DND-41 (cell line): ENCODE results near the gene GGCT.

ENCODE experiments used
- ATAC-seq: fragments of 200-7000 bp; cut with Tn5 transposase; 3 replicates; pipeline ENCODE4 v1.9.1; 2021; ENCODE audit warnings: low read depth; ENCODE audit not compliant: insufficient read depth
- DNase-seq: peaks from one replicate; pipeline ENCODE4 v3.0.0-alpha.2; 2020
- H2AFZ ChIP-seq: 2 replicates; pipeline ENCODE4 v1.6.0; 2012; ENCODE audit warnings: low read depth, low read length
- H3K27ac ChIP-seq: 2 replicates; pipeline ENCODE4 v1.5.1; 2012; ENCODE audit warnings: low read length, inconsistent platforms
- H3K27me3 ChIP-seq: fragments of 200-600 bp; sonication (generic); 2 replicates; pipeline ENCODE4 v1.6.0; 2012; ENCODE audit warnings: low read length, mild to moderate bottlenecking, inconsistent platforms; ENCODE audit not compliant: insufficient read depth, poor library complexity
- H3K36me3 ChIP-seq: 2 replicates; pipeline ENCODE4 v1.5.1; 2012; ENCODE audit warnings: low read length, inconsistent platforms; ENCODE audit not compliant: insufficient read depth
- H3K4me1 ChIP-seq: 2 replicates; pipeline ENCODE4 v1.5.1; 2012; ENCODE audit warnings: mild to moderate bottlenecking, low read length; ENCODE audit not compliant: insufficient read depth
- H3K4me2 ChIP-seq: 2 replicates; pipeline ENCODE4 v1.6.0; 2012; ENCODE audit warnings: mild to moderate bottlenecking, moderate library complexity, low read length, inconsistent platforms; ENCODE audit not compliant: insufficient read depth
- H3K4me3 ChIP-seq, 2 experiments: fragments of 200-600 bp in 1 of 2; shearing (Covaris generic) in 1 of 2; 2 replicates each; pipeline ENCODE4 v1.5.1; 2012 to 2016; ENCODE audit warnings: inconsistent platforms in 2 of 2, low read length in 2 of 2, mild to moderate bottlenecking in 2 of 2, low read depth in 1 of 2, moderate library complexity in 1 of 2
- H3K79me2 ChIP-seq: 2 replicates; pipeline ENCODE4 v1.6.0; 2012; ENCODE audit warnings: low read length, inconsistent platforms; ENCODE audit not compliant: insufficient read depth
- H3K9ac ChIP-seq: 2 replicates; pipeline ENCODE4 v1.6.0; 2012; ENCODE audit warnings: low read depth, mild to moderate bottlenecking, inconsistent platforms, low read length, moderate library complexity
- H3K9me3 ChIP-seq: 2 replicates; pipeline ENCODE4 v1.5.1; 2012; ENCODE audit warnings: low read length, moderate library complexity, mild to moderate bottlenecking, inconsistent platforms; ENCODE audit not compliant: insufficient read depth, severe bottlenecking
- H4K20me1 ChIP-seq: 2 replicates; pipeline ENCODE4 v1.6.0; 2012; ENCODE audit warnings: low read length; ENCODE audit not compliant: insufficient read depth
- CTCF ChIP-seq: IDR thresholded peaks from 2 replicates; pipeline ENCODE4 v1.5.1; 2012; ENCODE audit warnings: borderline replicate concordance, low read length, moderate library complexity, mild to moderate bottlenecking; ENCODE audit not compliant: poor library complexity, severe bottlenecking; ENCODE audit errors: extremely low read depth
- EZH2 ChIP-seq: IDR thresholded peaks from 3 replicates; pipeline ENCODE4 v1.6.1; 2012; ENCODE audit warnings: borderline replicate concordance, low read depth, mild to moderate bottlenecking, moderate library complexity, low read length, inconsistent platforms; ENCODE audit not compliant: severe bottlenecking

The GGCT gene

DNA sequence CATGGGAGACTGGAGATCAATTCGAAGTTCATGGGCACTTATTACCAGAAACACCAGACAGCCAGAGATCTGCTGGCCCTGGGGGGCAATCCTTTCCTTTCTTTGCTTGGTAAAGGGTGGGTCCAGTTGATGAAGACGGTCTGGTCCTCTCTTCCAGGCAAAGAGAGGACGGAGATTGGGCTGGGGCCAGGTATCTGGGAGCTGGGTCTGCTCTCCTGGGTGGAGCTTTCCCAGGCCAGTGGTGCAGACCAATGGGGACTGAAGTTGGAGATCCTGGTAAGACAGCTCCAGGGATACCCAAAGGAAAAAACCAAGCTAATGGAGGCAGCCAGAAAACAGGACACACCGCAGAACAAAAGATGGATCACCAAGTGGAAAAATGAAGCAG is 44.4 kb downstream of the GGCT start:
- Histone ChIP-seq H3K9ac (no peak overlapping the region), H3K27me3 (no peaks in the 10 kb centered on the region), H3K4me1 (no peaks in the 10 kb centered on the region), H3K36me3 (peaks cover 30% of the 10 kb centered on the region), H3K4me3 (no peak overlapping the region), H3K27ac (no peak overlapping the region), H3K79me2 (peaks cover 16% of the 10 kb centered on the region), H4K20me1 (peaks cover 12% of the 10 kb centered on the region), H2AFZ (no peak overlapping the region), H3K4me2 (no peak overlapping the region), H3K9me3 (no peaks in the 10 kb centered on the region)
- ATAC-seq (no peak), DNase-seq (no peak)
- no peak for TF ChIP-seq EZH2
- TF ChIP-seq CTCF = no peak

DNA sequence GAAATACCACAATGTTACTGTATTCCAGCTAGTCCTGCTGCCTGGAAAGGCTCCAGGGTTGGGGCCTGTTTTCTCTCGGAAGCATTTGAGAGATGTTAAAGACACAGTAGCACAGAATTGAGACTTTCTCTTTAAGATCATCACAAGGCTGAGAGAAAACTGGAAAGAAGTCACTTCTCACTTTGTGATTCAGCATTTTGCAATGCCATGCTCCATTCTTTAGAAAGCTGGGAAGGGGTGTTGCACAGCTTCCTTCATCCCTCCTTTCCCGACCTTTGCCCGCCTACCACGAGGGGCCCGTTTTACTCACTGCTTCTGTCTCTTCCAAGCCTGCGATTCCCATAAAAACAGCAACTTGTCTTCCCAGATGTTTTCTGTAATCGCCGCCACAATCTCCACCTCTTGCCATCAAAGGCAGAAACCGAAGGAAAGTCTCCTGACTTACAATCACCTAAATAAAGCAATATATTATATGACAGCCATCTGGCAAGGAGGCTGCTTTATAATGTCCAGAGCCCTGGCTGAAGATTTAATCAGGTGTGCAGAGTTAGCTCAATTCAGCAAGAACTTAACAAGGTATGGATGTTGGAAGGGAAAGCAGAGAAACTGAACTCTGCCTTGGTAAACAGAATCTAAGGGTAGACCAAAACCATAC is 44.9 kb downstream of the GGCT start:
- no peaks in the 10 kb centered on the region for H3K27me3 ChIP-seq
- peaks cover 8% of the 10 kb centered on the region for H4K20me1 ChIP-seq
- H3K4me2 ChIP-seq = no peak overlapping the region
- DNase-seq = no peak
- H3K79me2 ChIP-seq = peaks cover 11% of the 10 kb centered on the region
- H3K36me3 ChIP-seq = peaks cover 35% of the 10 kb centered on the region
- no peak overlapping the region for H2AFZ ChIP-seq
- no peaks in the 10 kb centered on the region for H3K9me3 ChIP-seq
- H3K4me1 ChIP-seq = no peaks in the 10 kb centered on the region
- H3K27ac ChIP-seq = no peak overlapping the region
- H3K9ac ChIP-seq = no peak overlapping the region
- no peak for ATAC-seq
- H3K4me3 ChIP-seq = no peak overlapping the region
- TF ChIP-seq EZH2 = no peak
- no peak for TF ChIP-seq CTCF

- Histone ChIP-seq H3K4me2 (no peak overlapping the region), H4K20me1 (no peaks in the 10 kb centered on the region), H3K4me3 (no peak overlapping the region), H3K27ac (no peak overlapping the region), H3K36me3 (peaks cover 46% of the 10 kb centered on the region), H3K9ac (no peak overlapping the region), H3K79me2 (peaks cover 3% of the 10 kb centered on the region; the same call in 1 of the 2 replicates), H3K9me3 (no peaks in the 10 kb centered on the region), H3K4me1 (no peaks in the 10 kb centered on the region), H3K27me3 (no peaks in the 10 kb centered on the region), H2AFZ (no peak overlapping the region)
- no peak for ATAC-seq
- no peak for DNase-seq
- TF ChIP-seq EZH2 = no peak
- TF ChIP-seq CTCF = no peak
These were observed 46.3 kb downstream of the GGCT start for GRCh38 chr7:30458311-30458710.
